GM12872 (cell line): Measurements from ENCODE around the gene DNASE2.

Experiments used
- CTCF ChIP-seq: IDR thresholded peaks from 3 replicates; pipeline ENCODE4 v1.5.1; 2011; ENCODE audit warnings: low read depth, mild to moderate bottlenecking, low read length, moderate library complexity; ENCODE audit not compliant: insufficient read depth

The DNASE2 gene

GRCh38 chr19:12881172-12881808, at the start of gene DNASE2:
TSS of gene DNASE2 (minus strand) at chr19:12881449. CDS start at chr19:12881375, 74 bp downstream.
- no peak for TF ChIP-seq CTCF

GRCh38 chr19:12930002-12930645, 48.9 kb upstream of the DNASE2 start:
- 0 out of 3 replicates have a peak, but pooled peaks have one; percentile 4 for TF ChIP-seq CTCF

GRCh38 chr19:12924621-12925310, 43.5 kb upstream of the DNASE2 start:
- TF ChIP-seq CTCF = no peak

- TF ChIP-seq CTCF = no peak
Measured at GRCh38 chr19:12922959-12923358, 41.7 kb upstream of the DNASE2 start.

GRCh38 chr19:12921047-12921446, 39.8 kb upstream of the DNASE2 start:
- TF ChIP-seq CTCF = no peak

- no peak for TF ChIP-seq CTCF
Measured at GRCh38 chr19:12918253-12918652, 37.0 kb upstream of the DNASE2 start.

GRCh38 chr19:12913851-12914690, 32.8 kb upstream of the DNASE2 start:
- TF ChIP-seq CTCF = no peak
